ENCODE data around the gene USP2. TPM values are rescaled to one million over a fixed set of nuclear protein-coding genes. Genes with fewer than 3 reads are reported as not detected.

The USP2 gene
- total and polyA plus RNA-seq, 3 experiments from 2014 or later = 0.15 to 0.51 TPM; not detected in 1

DNA sequence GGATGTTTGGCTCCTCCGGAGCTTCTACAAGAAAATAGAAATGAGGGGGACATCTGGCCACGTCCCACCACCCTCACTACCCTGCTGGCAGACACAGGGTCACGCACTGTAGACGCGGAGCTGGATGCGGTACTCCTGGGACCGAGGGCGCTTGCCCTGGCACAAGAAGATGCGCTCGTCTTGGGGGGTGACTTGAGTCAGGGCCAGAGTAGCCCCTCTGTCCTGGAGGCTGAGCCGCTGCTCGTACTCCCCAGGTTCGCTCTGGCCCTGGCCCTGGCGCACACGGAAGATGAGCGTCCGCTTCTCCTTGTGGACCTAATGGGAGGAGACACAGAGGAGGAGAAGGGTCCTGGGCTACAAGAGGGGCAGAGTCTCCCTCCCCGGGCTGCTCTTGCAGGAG, 66.8 kb downstream of the USP2 start:
- peak overlapping the region in 5 of 7 donors; percentile 22 to 76 (median 69) for H3K4me3 Mint-ChIP-seq
- no peaks in the 10 kb centered on the region for H3K9me3 Mint-ChIP-seq
- H3K4me3 ChIP-seq (ENCODE audit: low read length) = no peak overlapping the region
- H3K27me3 ChIP-seq (ENCODE audit: insufficient read depth, low read length, poor library complexity, severe bottlenecking) = peaks cover 14% of the 10 kb centered on the region
- no peaks in the 10 kb centered on the region for H3K36me3 ChIP-seq (ENCODE audit: insufficient read depth, low read length)
- POLR2A ChIA-PET = interaction anchor here (0.6 kb wide), 2 partner anchors 24 to 312 kb away, joined by 3 read pairs; no protein-coding TSS in a partner anchor
- H3K4me1 ChIP-seq (ENCODE audit: insufficient read depth, low read length) = peaks cover 23% of the 10 kb centered on the region
- no peak for DNase-seq
- CTCF ChIA-PET = interaction anchor here (1.1 to 1.8 kb wide), 4 partner anchors 9 to 119 kb away, joined by 3 to 4 read pairs (median 3); no protein-coding TSS in a partner anchor
- H3K27me3 Mint-ChIP-seq = peaks cover 14 to 30% of the 10 kb centered on the region in 2 donors
- H3K9me3 ChIP-seq (ENCODE audit: low read length) = no peaks in the 10 kb centered on the region
- peak overlapping the region in 1 of 8 donors; percentile 48 for H3K27ac Mint-ChIP-seq
- peaks cover 7 to 39% (median 19%) of the 10 kb centered on the region in 3 donors for H3K4me1 Mint-ChIP-seq
- H3K36me3 Mint-ChIP-seq = no peaks in the 10 kb centered on the region
- no peak overlapping the region for H3K27ac ChIP-seq (ENCODE audit: low read depth, low read length)

GRCh38 chr11:119310682-119311052, 70.8 kb downstream of the USP2 start:
- no peak overlapping the region for H3K4me3 ChIP-seq (ENCODE audit: low read length)
- CTCF ChIA-PET = interaction anchor here (1.2 kb wide), 1 partner anchor 12 kb away, joined by 6 read pairs; no protein-coding TSS in a partner anchor
- no peak for DNase-seq
- H3K27me3 ChIP-seq (ENCODE audit: insufficient read depth, low read length, poor library complexity, severe bottlenecking) = peaks cover 6% of the 10 kb centered on the region
- peaks cover 4 to 13% of the 10 kb centered on the region in 2 donors for H3K27me3 Mint-ChIP-seq
- POLR2A ChIA-PET = no interaction called here
- no peak overlapping the region for H3K4me3 Mint-ChIP-seq
- H3K27ac Mint-ChIP-seq = no peak overlapping the region
- peaks cover 0 to 5% (median 3%) of the 10 kb centered on the region in 3 donors for H3K36me3 Mint-ChIP-seq
- H3K9me3 Mint-ChIP-seq = no peaks in the 10 kb centered on the region
- no peaks in the 10 kb centered on the region for H3K36me3 ChIP-seq (ENCODE audit: insufficient read depth, low read length)
- no peaks in the 10 kb centered on the region for H3K9me3 ChIP-seq (ENCODE audit: low read length)
- peaks cover 0 to 16% (median 12%) of the 10 kb centered on the region in 3 donors for H3K4me1 Mint-ChIP-seq
- no peak overlapping the region for H3K27ac ChIP-seq (ENCODE audit: low read depth, low read length)
- peaks cover 30% of the 10 kb centered on the region for H3K4me1 ChIP-seq (ENCODE audit: insufficient read depth, low read length)

DNA sequence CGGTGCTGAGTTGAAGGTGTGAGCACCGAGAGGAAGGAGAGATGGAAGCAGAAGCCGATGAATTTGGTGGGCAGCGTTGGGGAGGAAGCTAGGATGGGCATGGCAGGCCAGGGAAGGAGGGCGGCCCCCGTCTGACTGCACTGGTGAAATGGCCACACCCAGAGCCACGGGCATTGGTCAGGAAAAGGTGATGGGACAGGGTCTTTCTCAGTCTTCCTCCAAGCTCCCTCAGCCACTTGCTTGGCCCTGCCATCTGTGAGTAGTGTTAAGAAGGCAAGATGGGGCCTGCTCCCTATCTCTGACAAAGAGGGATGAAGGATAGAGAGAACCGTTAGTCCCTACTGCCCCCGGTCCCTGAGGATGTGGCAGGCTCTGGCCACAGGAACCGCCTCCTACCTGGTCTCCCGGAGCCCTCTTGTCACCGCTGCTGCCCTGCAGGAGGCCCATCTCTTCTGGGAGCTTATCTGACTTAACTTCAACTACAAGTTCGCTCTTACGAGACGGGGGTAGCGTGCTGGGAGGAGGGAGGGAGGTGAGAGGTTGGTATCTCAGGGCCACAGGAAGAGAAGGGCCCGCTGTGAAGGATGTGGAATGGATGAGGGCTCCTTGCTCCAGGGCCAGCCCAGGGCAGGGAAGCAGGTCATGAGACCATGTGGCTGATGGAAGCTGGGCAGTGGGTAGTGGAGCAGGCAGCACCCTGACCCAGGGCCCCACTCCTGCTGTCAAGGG, 71.4 kb downstream of the USP2 start:
- Histone ChIP-seq H3K36me3 (ENCODE audit: insufficient read depth, low read length) (no peaks in the 10 kb centered on the region), H3K27me3 (ENCODE audit: insufficient read depth, low read length, poor library complexity, severe bottlenecking) (peaks cover under 1% of the 10 kb centered on the region), H3K4me1 (ENCODE audit: insufficient read depth, low read length) (peaks cover 30% of the 10 kb centered on the region), H3K4me3 (ENCODE audit: low read length) (no peak overlapping the region), H3K27ac (ENCODE audit: low read depth, low read length) (no peak overlapping the region), H3K9me3 (ENCODE audit: low read length) (no peaks in the 10 kb centered on the region)
- H3K4me1 Mint-ChIP-seq = peaks cover 0 to 13% (median 12%) of the 10 kb centered on the region in 3 donors
- no peaks in the 10 kb centered on the region for H3K9me3 Mint-ChIP-seq
- no peak for DNase-seq
- H3K36me3 Mint-ChIP-seq = peaks cover 0 to 11% (median 4%) of the 10 kb centered on the region in 3 donors
- H3K4me3 Mint-ChIP-seq = no peak overlapping the region
- ChIA-PET CTCF (interaction anchor here (1.2 kb wide), 2 partner anchors 13 to 16 kb away, joined by 3 to 6 read pairs; no protein-coding TSS in a partner anchor), POLR2A (no interaction called here)
- H3K27me3 Mint-ChIP-seq = peaks cover 3 to 8% of the 10 kb centered on the region in 2 donors
- H3K27ac Mint-ChIP-seq = peak overlapping the region in 1 of 8 donors; percentile 19

- peak overlapping the region in 2 of 7 donors; percentile 26 to 52 for H3K4me3 Mint-ChIP-seq
Measured at GRCh38 chr11:119309411-119309810, 72.1 kb downstream of the USP2 start.

GRCh38 chr11:119307974-119308373, 73.5 kb downstream of the USP2 start:
- POLR2A ChIA-PET = interaction anchor here (1.5 kb wide), 1 partner anchor 9 kb away, joined by 3 read pairs; the partner anchor contains the start of gene MCAM

More at GRCh38 chr11:119309411-119309810, 72.1 kb downstream of the USP2 start:
- Mint-ChIP-seq H3K9me3 (no peaks in the 10 kb centered on the region), H3K27me3 (peaks cover 2 to 4% of the 10 kb centered on the region in 2 donors), H3K27ac (no peak overlapping the region), H3K4me1 (peaks cover 0 to 10% (median 8%) of the 10 kb centered on the region in 3 donors), H3K36me3 (peaks cover 0 to 15% (median 5%) of the 10 kb centered on the region in 3 donors)
- no peak overlapping the region for H3K4me3 ChIP-seq (ENCODE audit: low read length)
- H3K36me3 ChIP-seq (ENCODE audit: insufficient read depth, low read length) = no peaks in the 10 kb centered on the region
- DNase-seq = no peak
- peaks cover 28% of the 10 kb centered on the region for H3K4me1 ChIP-seq (ENCODE audit: insufficient read depth, low read length)
- no peaks in the 10 kb centered on the region for H3K27me3 ChIP-seq (ENCODE audit: insufficient read depth, low read length, poor library complexity, severe bottlenecking)
- no peaks in the 10 kb centered on the region for H3K9me3 ChIP-seq (ENCODE audit: low read length)
- ChIA-PET CTCF (interaction anchor here (1.1 to 1.3 kb wide), 3 partner anchors 12 to 113 kb away, joined by 3 read pairs; no protein-coding TSS in a partner anchor), POLR2A (no interaction called here)
- H3K27ac ChIP-seq (ENCODE audit: low read depth, low read length) = no peak overlapping the region

DNA sequence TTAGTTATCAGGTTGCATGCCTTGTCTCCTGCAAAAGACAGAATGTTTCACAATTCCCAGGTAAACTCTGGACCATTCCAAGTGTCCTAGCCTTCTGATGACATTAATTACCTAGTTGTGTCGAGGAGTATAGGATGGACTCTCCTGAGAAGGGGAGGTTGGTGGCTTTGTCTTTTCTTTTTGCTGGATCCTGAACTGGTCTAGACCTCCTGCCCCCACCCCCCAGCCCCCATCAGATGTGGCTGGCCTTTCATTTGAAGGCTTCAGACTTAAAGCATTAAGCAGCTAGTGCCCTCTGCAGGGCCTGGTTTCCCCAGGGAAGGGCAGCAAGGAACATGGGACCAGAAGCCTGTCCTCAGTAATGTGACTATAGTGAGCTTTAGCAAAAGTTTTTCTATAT, 74.3 kb downstream of the USP2 start:
- H3K27me3 ChIP-seq (ENCODE audit: insufficient read depth, low read length, poor library complexity, severe bottlenecking) = no peaks in the 10 kb centered on the region
- no peak for DNase-seq
- Mint-ChIP-seq H3K9me3 (no peaks in the 10 kb centered on the region), H3K27me3 (peaks cover 0 to 2% of the 10 kb centered on the region in 2 donors), H3K36me3 (peaks cover 0 to 37% (median 10%) of the 10 kb centered on the region in 3 donors), H3K27ac (peak overlapping the region in 3 of 8 donors; percentile 14 to 85 (median 65)), H3K4me1 (peaks cover 0 to 10% (median 8%) of the 10 kb centered on the region in 3 donors), H3K4me3 (no peak overlapping the region)
- H3K36me3 ChIP-seq (ENCODE audit: insufficient read depth, low read length) = peaks cover 3% of the 10 kb centered on the region
- no peak overlapping the region for H3K4me3 ChIP-seq (ENCODE audit: low read length)
- CTCF ChIA-PET = interaction anchor here (1.3 to 2.3 kb wide), 3 partner anchors 16 to 110 kb away, joined by 4 to 8 read pairs (median 5); no protein-coding TSS in a partner anchor
- POLR2A ChIA-PET = interaction anchor here (1.5 kb wide), 1 partner anchor 10 kb away, joined by 3 read pairs; the partner anchor contains the start of gene MCAM
- H3K9me3 ChIP-seq (ENCODE audit: low read length) = no peaks in the 10 kb centered on the region
- H3K4me1 ChIP-seq (ENCODE audit: insufficient read depth, low read length) = peaks cover 28% of the 10 kb centered on the region
- H3K27ac ChIP-seq (ENCODE audit: low read depth, low read length) = no peak overlapping the region

More at GRCh38 chr11:119307974-119308373, 73.5 kb downstream of the USP2 start:
- H3K36me3 Mint-ChIP-seq = peaks cover 0 to 29% (median 8%) of the 10 kb centered on the region in 3 donors
- Histone ChIP-seq H3K4me1 (ENCODE audit: insufficient read depth, low read length) (peaks cover 28% of the 10 kb centered on the region), H3K36me3 (ENCODE audit: insufficient read depth, low read length) (peaks cover 3% of the 10 kb centered on the region), H3K27me3 (ENCODE audit: insufficient read depth, low read length, poor library complexity, severe bottlenecking) (no peaks in the 10 kb centered on the region), H3K9me3 (ENCODE audit: low read length) (no peaks in the 10 kb centered on the region), H3K4me3 (ENCODE audit: low read length) (no peak overlapping the region), H3K27ac (ENCODE audit: low read depth, low read length) (no peak overlapping the region)
- DNase-seq = no peak
- H3K4me1 Mint-ChIP-seq = peaks cover 0 to 10% (median 8%) of the 10 kb centered on the region in 3 donors
- peaks cover 0 to 2% of the 10 kb centered on the region in 2 donors for H3K27me3 Mint-ChIP-seq
- H3K4me3 Mint-ChIP-seq = no peak overlapping the region
- CTCF ChIA-PET = interaction anchor here (1.3 to 2.3 kb wide), 5 partner anchors 13 to 111 kb away, joined by 3 to 8 read pairs (median 4); partner anchors contain the start of gene CBL
- no peaks in the 10 kb centered on the region for H3K9me3 Mint-ChIP-seq
- no peak overlapping the region for H3K27ac Mint-ChIP-seq

DNA sequence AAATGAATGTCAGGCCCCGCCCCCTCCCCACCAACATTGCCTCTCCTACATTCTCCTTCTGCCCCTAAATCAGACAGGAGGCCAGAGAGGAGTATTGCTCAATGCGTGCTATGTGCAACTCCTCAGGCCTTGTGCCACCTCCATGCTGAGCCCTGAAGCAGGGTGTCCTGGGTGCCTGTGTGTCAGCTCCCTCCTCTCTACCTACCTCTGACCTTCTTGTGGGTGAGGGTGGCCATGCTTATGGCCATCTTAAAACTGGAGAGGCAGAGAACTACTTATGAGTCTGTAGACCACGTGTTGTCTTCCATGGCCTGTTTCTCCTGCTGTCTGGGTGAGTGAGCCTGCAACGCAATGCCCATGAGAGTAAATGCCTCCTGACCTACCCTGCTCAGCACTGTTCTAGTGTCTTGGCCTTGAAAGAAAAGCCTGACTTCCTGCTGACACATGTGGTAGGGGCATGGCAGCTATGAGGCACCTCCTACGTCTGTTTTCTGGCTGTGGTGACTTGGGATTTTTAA, 75.1 kb downstream of the USP2 start:
- H3K9me3 ChIP-seq (ENCODE audit: low read length) = no peaks in the 10 kb centered on the region
- Mint-ChIP-seq H3K4me1 (peaks cover 0 to 10% (median 8%) of the 10 kb centered on the region in 3 donors), H3K9me3 (no peaks in the 10 kb centered on the region), H3K27ac (peak overlapping the region; percentile 39 to 85 (median 62)), H3K36me3 (peaks cover 0 to 45% (median 11%) of the 10 kb centered on the region in 3 donors), H3K4me3 (peak overlapping the region in 1 of 7 donors; percentile 15), H3K27me3 (peaks cover 0 to 2% of the 10 kb centered on the region in 2 donors)
- peak overlapping the region; percentile 34 for H3K4me3 ChIP-seq (ENCODE audit: low read length)
- peak in 1 of 5 donors; percentile 85 for DNase-seq
- H3K4me1 ChIP-seq (ENCODE audit: insufficient read depth, low read length) = peaks cover 28% of the 10 kb centered on the region
- peaks cover 3% of the 10 kb centered on the region for H3K36me3 ChIP-seq (ENCODE audit: insufficient read depth, low read length)
- no peak overlapping the region for H3K27ac ChIP-seq (ENCODE audit: low read depth, low read length)
- no peaks in the 10 kb centered on the region for H3K27me3 ChIP-seq (ENCODE audit: insufficient read depth, low read length, poor library complexity, severe bottlenecking)
- CTCF ChIA-PET = interaction anchor here (1.9 kb wide), 1 partner anchor 18 kb away, joined by 5 read pairs; no protein-coding TSS in a partner anchor
- POLR2A ChIA-PET = interaction anchor here (0.7 kb wide), 2 partner anchors 10 to 15 kb away, joined by 3 read pairs; no protein-coding TSS in a partner anchor
